Ascending aorta (tissue), 2 donors: ENCODE data around the gene PPT2. TPM values are rescaled to one million over a fixed set of nuclear protein-coding genes. Genes with fewer than 3 reads are reported as not detected.

Source experiments
- DNase-seq, 2 donors: peaks; one replicate each; pipeline ENCODE4 v3.0.0-alpha.2; 2019; ENCODE audit warnings: low spot score in 2 of 2
- H3K27ac ChIP-seq, 2 donors: fragments of 200-600 bp; sonication (generic); one replicate each; pipeline ENCODE4 v1.5.1; 2016 to 2017; ENCODE audit warnings: mild to moderate bottlenecking in 1 of 2
- H3K27me3 ChIP-seq: fragments of 200-600 bp; sonication (generic); one replicate; pipeline ENCODE4 v1.5.1; 2017
- H3K36me3 ChIP-seq, 2 donors: fragments of 200-600 bp; sonication (generic); one replicate each; pipeline ENCODE4 v1.5.1; 2016
- H3K4me1 ChIP-seq, 2 donors: fragments of 200-600 bp; sonication (generic); one replicate each; pipeline ENCODE4 v1.5.1; 2016 to 2017; ENCODE audit warnings: mild to moderate bottlenecking in 1 of 2
- H3K4me3 ChIP-seq, 2 donors: fragments of 200-600 bp; sonication (generic); one replicate each; pipeline ENCODE4 v1.5.1; 2016 to 2017; ENCODE audit warnings: mild to moderate bottlenecking in 1 of 2
- H3K9me3 ChIP-seq, 2 donors: fragments of 200-600 bp; sonication (generic); one replicate each; pipeline ENCODE4 v1.5.1; 2016
- CTCF ChIP-seq, 3 experiments: fragments of 200-600 bp in 2 of 3; fragments of 450-650 bp in 1 of 3; sonication (generic) in 2 of 3; IDR thresholded peaks; one replicate each; pipeline ENCODE4 v1.5.1; 2016 to 2019; ENCODE audit warnings: antibody characterized with exemption in 3 of 3, mild to moderate bottlenecking in 1 of 3, moderate library complexity in 1 of 3
- intact Hi-C: fragments of 100-400 bp; cut with DNase I; formaldehyde crosslinking; loops from one replicate; pipeline ENCODE4 v1.15.1; 2023
- total RNA-seq: library from RNA; depleted of rRNA; stranded (reverse); fragments of >200 nt; gene quantifications from one replicate; pipeline ENCODE4 v1.1.0, GENCODE V29; 2016

The PPT2 gene
- total RNA-seq, 1 donor from 2014 or later = 839 TPM

- H3K4me1 ChIP-seq = peaks cover 3 to 9% of the 10 kb centered on the region in 2 donors
- intact Hi-C loops = loop anchor here (5.0 kb wide), 6 partner anchors 72 to 1213 kb away; partner anchors contain the start of genes ATF6B, C6orf47, GPANK1 and PHF1
- no peak overlapping the region for H3K27ac ChIP-seq
- no peaks in the 10 kb centered on the region for H3K36me3 ChIP-seq
- no peaks in the 10 kb centered on the region for H3K27me3 ChIP-seq
- no peak overlapping the region for H3K4me3 ChIP-seq
- no peak for TF ChIP-seq CTCF (IDR thresholded peaks at IDR 0.05)
- no peak for DNase-seq
- no peaks in the 10 kb centered on the region for H3K9me3 ChIP-seq
Observed at GRCh38 chr6:32198866-32199265, 44.9 kb downstream of the PPT2 start.

- Histone ChIP-seq H3K36me3 (no peaks in the 10 kb centered on the region), H3K27ac (no peak overlapping the region), H3K4me1 (peaks cover 3 to 9% of the 10 kb centered on the region in 2 donors), H3K4me3 (no peak overlapping the region), H3K27me3 (no peaks in the 10 kb centered on the region), H3K9me3 (no peaks in the 10 kb centered on the region)
- intact Hi-C loops = no loop called here
- DNase-seq = no peak
- TF ChIP-seq CTCF (IDR thresholded peaks at IDR 0.05) = no peak
Observed at GRCh38 chr6:32200711-32201475, 47.0 kb downstream of the PPT2 start.

- no peak for DNase-seq
- Histone ChIP-seq H3K27me3 (no peaks in the 10 kb centered on the region), H3K27ac (no peak overlapping the region), H3K4me3 (no peak overlapping the region), H3K4me1 (peaks cover 0 to 1% of the 10 kb centered on the region in 2 donors), H3K36me3 (no peaks in the 10 kb centered on the region), H3K9me3 (no peaks in the 10 kb centered on the region)
- intact Hi-C loops = no loop called here
- no peak for TF ChIP-seq CTCF (IDR thresholded peaks at IDR 0.05)
Observed at GRCh38 chr6:32202186-32202585, 48.2 kb downstream of the PPT2 start.

GRCh38 chr6:32203426-32204267 lies 49.7 kb downstream of the PPT2 start:
- H3K4me1 ChIP-seq = no peaks in the 10 kb centered on the region
- no peak overlapping the region for H3K27ac ChIP-seq
- no peak overlapping the region for H3K4me3 ChIP-seq
- H3K36me3 ChIP-seq = no peaks in the 10 kb centered on the region
- no peaks in the 10 kb centered on the region for H3K27me3 ChIP-seq
- no peak for DNase-seq
- no peak for TF ChIP-seq CTCF (IDR thresholded peaks at IDR 0.05)
- H3K9me3 ChIP-seq = no peaks in the 10 kb centered on the region
- intact Hi-C loops = no loop called here

GRCh38 chr6:32204268-32204715 lies 50.4 kb downstream of the PPT2 start:
- Histone ChIP-seq H3K4me3 (no peak overlapping the region), H3K4me1 (no peaks in the 10 kb centered on the region), H3K27ac (no peak overlapping the region), H3K27me3 (no peaks in the 10 kb centered on the region), H3K36me3 (no peaks in the 10 kb centered on the region), H3K9me3 (no peaks in the 10 kb centered on the region)
- TF ChIP-seq CTCF (IDR thresholded peaks at IDR 0.05) = no peak
- no peak for DNase-seq
- intact Hi-C loops = no loop called here
